Right lobe of liver (tissue), 4 donors: ENCODE data around the gene DDN.

Source experiments
- POLR2A ChIP-seq: fragments of 450-650 bp; IDR thresholded peaks from one replicate; pipeline ENCODE4 v1.6.1; 2017; ENCODE audit warnings: antibody characterized with exemption, mild to moderate bottlenecking
- TF ChIP-seq, protein P1 (sequence below), 4 donors: fragments of 200-600 bp in 3 of 4; fragments of 450-650 bp in 1 of 4; IDR thresholded peaks; one replicate each; pipeline versions ENCODE4 v1.5.1 to v1.8.0; 2016 to 2022; ENCODE audit warnings: antibody characterized with exemption in 4 of 4, mild to moderate bottlenecking in 2 of 4
- donor health status: DM: no; HTN: no; CAD: no.
- donor health status: DM: no; HTN: no; CAD: no.
- donor health status: DM: no; HTN: yes; CAD: no.

DNA sequence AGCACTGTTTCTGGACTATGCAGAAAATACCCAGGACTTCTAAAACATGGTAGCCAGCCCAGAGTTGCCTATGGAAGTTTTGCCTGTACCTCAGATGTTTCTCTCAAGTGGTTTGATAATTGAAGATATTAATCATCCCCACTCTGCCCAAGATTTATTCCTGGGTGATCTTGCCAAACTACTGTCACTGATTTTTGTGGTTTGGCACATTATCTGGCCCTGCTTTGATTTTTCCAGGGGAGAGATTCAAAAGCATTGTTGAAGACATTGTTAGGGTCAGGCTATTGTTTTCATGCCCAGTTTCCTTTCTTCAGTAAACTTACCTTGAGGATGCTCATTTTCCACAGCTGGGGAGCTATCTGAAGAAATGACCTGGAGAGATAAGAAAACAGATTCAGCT is 13.6 kb upstream of the DDN start:
- TF ChIP-seq, protein P1, sequence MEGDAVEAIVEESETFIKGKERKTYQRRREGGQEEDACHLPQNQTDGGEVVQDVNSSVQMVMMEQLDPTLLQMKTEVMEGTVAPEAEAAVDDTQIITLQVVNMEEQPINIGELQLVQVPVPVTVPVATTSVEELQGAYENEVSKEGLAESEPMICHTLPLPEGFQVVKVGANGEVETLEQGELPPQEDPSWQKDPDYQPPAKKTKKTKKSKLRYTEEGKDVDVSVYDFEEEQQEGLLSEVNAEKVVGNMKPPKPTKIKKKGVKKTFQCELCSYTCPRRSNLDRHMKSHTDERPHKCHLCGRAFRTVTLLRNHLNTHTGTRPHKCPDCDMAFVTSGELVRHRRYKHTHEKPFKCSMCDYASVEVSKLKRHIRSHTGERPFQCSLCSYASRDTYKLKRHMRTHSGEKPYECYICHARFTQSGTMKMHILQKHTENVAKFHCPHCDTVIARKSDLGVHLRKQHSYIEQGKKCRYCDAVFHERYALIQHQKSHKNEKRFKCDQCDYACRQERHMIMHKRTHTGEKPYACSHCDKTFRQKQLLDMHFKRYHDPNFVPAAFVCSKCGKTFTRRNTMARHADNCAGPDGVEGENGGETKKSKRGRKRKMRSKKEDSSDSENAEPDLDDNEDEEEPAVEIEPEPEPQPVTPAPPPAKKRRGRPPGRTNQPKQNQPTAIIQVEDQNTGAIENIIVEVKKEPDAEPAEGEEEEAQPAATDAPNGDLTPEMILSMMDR (IDR thresholded peaks at IDR 0.05): no peak
- no peak for TF ChIP-seq POLR2A
